AG04450 (cell line): Measurements from ENCODE around the gene NUDT3. TPM values are rescaled to one million over a fixed set of nuclear protein-coding genes. Genes with fewer than 3 reads are reported as not detected.

Experiments
- CTCF ChIA-PET: fragments of 300-600, 350-600 bp; formaldehyde crosslinking; extraction: SDS; loops from one replicate; lab custom pipeline; 2022; ENCODE audit warnings: antibody characterized with exemption, inconsistent platforms; lab: Charles Lee
- POLR2A ChIA-PET: fragments of 350-600 bp; formaldehyde crosslinking; extraction: SDS; loops from one replicate; lab custom pipeline; 2021; ENCODE audit warnings: antibody characterized with exemption, inconsistent platforms; lab: Yijun Ruan, JAX
- DNase-seq: peaks from one replicate; pipeline ENCODE4 v3.0.0-alpha.2; 2011; ENCODE audit warnings: low read depth, low spot score
- H3K27ac ChIP-seq: one replicate; pipeline ENCODE4 v1.5.1; 2012; ENCODE audit warnings: low read depth, low read length, control low read depth
- H3K27me3 ChIP-seq: one replicate; pipeline ENCODE4 v1.6.0; 2012; ENCODE audit warnings: low read length; ENCODE audit not compliant: control insufficient read depth, insufficient read depth
- H3K4me3 ChIP-seq: 2 replicates; pipeline ENCODE4 v1.5.1; 2011; ENCODE audit warnings: mild to moderate bottlenecking, low read depth, low read length, control low read depth
- H3K9me3 ChIP-seq: 2 replicates; pipeline ENCODE4 v1.5.1; 2012; ENCODE audit warnings: low read length; ENCODE audit not compliant: control insufficient read depth, insufficient read depth
- CTCF ChIP-seq: IDR thresholded peaks from 2 replicates; pipeline ENCODE4 v1.5.1; 2011; ENCODE audit warnings: low read depth, low read length, control low read depth, inconsistent platforms
- polyA plus RNA-seq: library from polyadenylated mRNA; depleted of rRNA; stranded (reverse); fragments of >200 nt; gene quantifications from 2 replicates; pipeline ENCODE4 v1.2.3, GENCODE V29; 2011

Gene NUDT3
- polyA plus RNA-seq, 1 experiment: 26.7 TPM

GRCh38 chr6:34321821-34322220 lies 70.6 kb downstream of the NUDT3 start:
- Histone ChIP-seq H3K9me3 (no peaks in the 10 kb centered on the region), H3K27ac (no peak overlapping the region), H3K27me3 (no peaks in the 10 kb centered on the region), H3K4me3 (no peak overlapping the region)
- ChIA-PET POLR2A (no interaction called here), CTCF (no interaction called here)
- TF ChIP-seq CTCF: no peak
- DNase-seq: no peak

DNA sequence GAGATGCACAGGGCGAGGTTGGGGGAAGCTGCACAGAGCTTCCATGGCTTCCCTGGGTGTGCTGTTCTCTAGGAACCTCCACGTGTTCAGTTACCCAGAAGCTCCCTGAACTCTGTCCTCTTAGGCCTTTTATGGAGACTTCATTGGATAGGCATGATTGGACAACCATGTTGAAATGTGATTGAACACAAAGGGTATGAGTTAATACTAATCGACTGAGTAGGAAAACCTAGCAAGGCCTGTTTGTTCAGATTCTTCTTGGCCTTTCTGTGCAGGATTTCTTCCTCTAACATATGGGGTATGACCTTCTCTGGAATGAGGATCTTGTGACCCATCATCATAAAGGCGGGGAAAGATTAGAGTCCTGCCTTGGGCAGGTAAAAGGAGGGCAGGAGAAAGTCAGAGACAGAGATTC lies 73.0 kb downstream of the NUDT3 start:
- Histone ChIP-seq H3K27ac (no peak overlapping the region), H3K9me3 (no peaks in the 10 kb centered on the region), H3K4me3 (no peak overlapping the region), H3K27me3 (no peaks in the 10 kb centered on the region)
- CTCF ChIA-PET: interaction anchor here (1.4 kb wide), 1 partner anchor 156 kb away, joined by 3 read pairs; no protein-coding TSS in a partner anchor
- TF ChIP-seq CTCF: no peak
- POLR2A ChIA-PET: no interaction called here
- no peak for DNase-seq

GRCh38 chr6:34318499-34319470 lies 73.7 kb downstream of the NUDT3 start:
- H3K27ac ChIP-seq: no peak overlapping the region
- H3K9me3 ChIP-seq: no peaks in the 10 kb centered on the region
- H3K4me3 ChIP-seq: no peak overlapping the region
- no peak for DNase-seq
- TF ChIP-seq CTCF: no peak
- CTCF ChIA-PET: interaction anchor here (0.6 to 1.4 kb wide), 2 partner anchors 104 to 155 kb away, joined by 3 to 5 read pairs; no protein-coding TSS in a partner anchor
- POLR2A ChIA-PET: interaction anchor here (0.5 kb wide), 1 partner anchor 33 kb away, joined by 6 read pairs; no protein-coding TSS in a partner anchor
- no peaks in the 10 kb centered on the region for H3K27me3 ChIP-seq

- no peaks in the 10 kb centered on the region for H3K27me3 ChIP-seq
- POLR2A ChIA-PET: no interaction called here
- CTCF ChIA-PET: interaction anchor here (0.6 to 1.4 kb wide), 3 partner anchors 104 to 154 kb away, joined by 3 to 5 read pairs (median 4); no protein-coding TSS in a partner anchor
- TF ChIP-seq CTCF: no peak
- no peak for DNase-seq
- H3K9me3 ChIP-seq: no peaks in the 10 kb centered on the region
- H3K27ac ChIP-seq: no peak overlapping the region
- no peak overlapping the region for H3K4me3 ChIP-seq
Observed at GRCh38 chr6:34317882-34318498, 74.5 kb downstream of the NUDT3 start.

GRCh38 chr6:34317172-34317477 lies 75.3 kb downstream of the NUDT3 start:
- CTCF ChIA-PET: no interaction called here
- DNase-seq: no peak
- no peaks in the 10 kb centered on the region for H3K9me3 ChIP-seq
- no peak for TF ChIP-seq CTCF
- H3K27me3 ChIP-seq: no peaks in the 10 kb centered on the region
- POLR2A ChIA-PET: no interaction called here
- no peak overlapping the region for H3K27ac ChIP-seq
- no peak overlapping the region for H3K4me3 ChIP-seq
